ENCODE measurements around the gene CRAT. TPM values are rescaled to one million over a fixed set of nuclear protein-coding genes. Genes with fewer than 3 reads are reported as not detected.

Gene CRAT
- total RNA-seq, 1 experiment from 2014 or later = 10.1 TPM

- Histone ChIP-seq H3K27ac (ENCODE audit: low read depth, low read length, poor library complexity, severe bottlenecking) (no peak overlapping the region), H3K4me1 (ENCODE audit: insufficient read depth, low read length, poor library complexity, severe bottlenecking) (no peaks in the 10 kb centered on the region), H3K4me3 (ENCODE audit: low read depth, low read length, poor library complexity, severe bottlenecking) (no peak overlapping the region), H3K27me3 (replicated peaks; ENCODE audit: insufficient read depth, low read depth, low read length, poor library complexity) (no peaks in the 10 kb centered on the region), H3K36me3 (ENCODE audit: insufficient read depth, low read length, poor library complexity, severe bottlenecking) (no peaks in the 10 kb centered on the region), H3K9me3 (ENCODE audit: low read depth, low read length, poor library complexity, severe bottlenecking) (no peaks in the 10 kb centered on the region)
- intact Hi-C loops (cut with micrococcal nuclease; ENCODE audit: unreplicated experiment) = no loop called here
- POLR2A ChIA-PET (ENCODE audit: low non-redundant PET) = no interaction called here
- no TSS peak for BruUV-seq (replicated peaks)
- CTCF ChIA-PET = no interaction called here
- DNase-seq (ENCODE audit: low spot score) = no peak
- no peak for TF ChIP-seq CTCF (conservative IDR thresholded peaks at IDR 0.05; ENCODE audit: low read depth, low read length)
- TF ChIP-seq EZH2 (IDR thresholded peaks at IDR 0.05; ENCODE audit: borderline replicate concordance, low read depth, low read length, poor library complexity, severe bottlenecking) = no peak
These were observed 41.4 kb downstream of the CRAT start for GRCh38 chr9:129068990-129069861.

- DNase-seq (ENCODE audit: low spot score) = no peak
- no TSS peak for BruUV-seq (replicated peaks)
- ChIA-PET POLR2A (ENCODE audit: low non-redundant PET) (no interaction called here), CTCF (no interaction called here)
- no peaks in the 10 kb centered on the region for H3K9me3 ChIP-seq (ENCODE audit: low read depth, low read length, poor library complexity, severe bottlenecking)
- H3K4me3 ChIP-seq (ENCODE audit: low read depth, low read length, poor library complexity, severe bottlenecking) = no peak overlapping the region
- intact Hi-C loops (cut with micrococcal nuclease; ENCODE audit: unreplicated experiment) = no loop called here
- no peaks in the 10 kb centered on the region for H3K4me1 ChIP-seq (ENCODE audit: insufficient read depth, low read length, poor library complexity, severe bottlenecking)
- no peaks in the 10 kb centered on the region for H3K27me3 ChIP-seq (replicated peaks; ENCODE audit: insufficient read depth, low read depth, low read length, poor library complexity)
- TF ChIP-seq EZH2 (IDR thresholded peaks at IDR 0.05; ENCODE audit: borderline replicate concordance, low read depth, low read length, poor library complexity, severe bottlenecking) (no peak), CTCF (conservative IDR thresholded peaks at IDR 0.05; ENCODE audit: low read depth, low read length) (no peak)
- no peaks in the 10 kb centered on the region for H3K36me3 ChIP-seq (ENCODE audit: insufficient read depth, low read length, poor library complexity, severe bottlenecking)
- H3K27ac ChIP-seq (ENCODE audit: low read depth, low read length, poor library complexity, severe bottlenecking) = no peak overlapping the region
These were observed 42.5 kb downstream of the CRAT start for GRCh38 chr9:129068110-129068509.

GRCh38 chr9:129064499-129064908 is 46.1 kb downstream of the CRAT start:
- H3K27ac ChIP-seq (ENCODE audit: low read depth, low read length, poor library complexity, severe bottlenecking) = no peak overlapping the region
- no TSS peak for BruUV-seq (replicated peaks)
- H3K27me3 ChIP-seq (replicated peaks; ENCODE audit: insufficient read depth, low read depth, low read length, poor library complexity) = no peaks in the 10 kb centered on the region
- intact Hi-C loops (cut with micrococcal nuclease; ENCODE audit: unreplicated experiment) = no loop called here
- no peak overlapping the region for H3K4me3 ChIP-seq (ENCODE audit: low read depth, low read length, poor library complexity, severe bottlenecking)
- no peaks in the 10 kb centered on the region for H3K4me1 ChIP-seq (ENCODE audit: insufficient read depth, low read length, poor library complexity, severe bottlenecking)
- TF ChIP-seq EZH2 (IDR thresholded peaks at IDR 0.05; ENCODE audit: borderline replicate concordance, low read depth, low read length, poor library complexity, severe bottlenecking) = no peak
- no peaks in the 10 kb centered on the region for H3K9me3 ChIP-seq (ENCODE audit: low read depth, low read length, poor library complexity, severe bottlenecking)
- CTCF ChIA-PET = no interaction called here
- no peak for DNase-seq (ENCODE audit: low spot score)
- POLR2A ChIA-PET (ENCODE audit: low non-redundant PET) = no interaction called here
- peaks cover 3% of the 10 kb centered on the region for H3K36me3 ChIP-seq (ENCODE audit: insufficient read depth, low read length, poor library complexity, severe bottlenecking)

GRCh38 chr9:129063061-129063460 is 47.5 kb downstream of the CRAT start:
- Histone ChIP-seq H3K4me3 (ENCODE audit: low read depth, low read length, poor library complexity, severe bottlenecking) (no peak overlapping the region), H3K27ac (ENCODE audit: low read depth, low read length, poor library complexity, severe bottlenecking) (no peak overlapping the region), H3K4me1 (ENCODE audit: insufficient read depth, low read length, poor library complexity, severe bottlenecking) (no peaks in the 10 kb centered on the region), H3K36me3 (ENCODE audit: insufficient read depth, low read length, poor library complexity, severe bottlenecking) (peaks cover 3% of the 10 kb centered on the region), H3K9me3 (ENCODE audit: low read depth, low read length, poor library complexity, severe bottlenecking) (no peaks in the 10 kb centered on the region), H3K27me3 (replicated peaks; ENCODE audit: insufficient read depth, low read depth, low read length, poor library complexity) (no peaks in the 10 kb centered on the region)
- ChIA-PET POLR2A (ENCODE audit: low non-redundant PET) (no interaction called here), CTCF (no interaction called here)
- intact Hi-C loops (cut with micrococcal nuclease; ENCODE audit: unreplicated experiment) = no loop called here
- DNase-seq (ENCODE audit: low spot score) = no peak
- TF ChIP-seq CTCF (conservative IDR thresholded peaks at IDR 0.05; ENCODE audit: low read depth, low read length) (no peak), EZH2 (IDR thresholded peaks at IDR 0.05; ENCODE audit: borderline replicate concordance, low read depth, low read length, poor library complexity, severe bottlenecking) (no peak)
- BruUV-seq (replicated peaks) = no TSS peak

All from A673 (cell line).